ENCODE data around the gene SLC37A1.

The SLC37A1 gene

GRCh38 chr21:42545317-42545716 is 31.7 kb downstream of the SLC37A1 start:
- DNase-seq (ENCODE audit: low read depth) = no peak

GRCh38 chr21:42545745-42546144 is 32.1 kb downstream of the SLC37A1 start:
- no peak for DNase-seq (ENCODE audit: low read depth)

GRCh38 chr21:42546433-42546832 is 32.8 kb downstream of the SLC37A1 start:
- no peak for DNase-seq (ENCODE audit: low read depth)

DNA sequence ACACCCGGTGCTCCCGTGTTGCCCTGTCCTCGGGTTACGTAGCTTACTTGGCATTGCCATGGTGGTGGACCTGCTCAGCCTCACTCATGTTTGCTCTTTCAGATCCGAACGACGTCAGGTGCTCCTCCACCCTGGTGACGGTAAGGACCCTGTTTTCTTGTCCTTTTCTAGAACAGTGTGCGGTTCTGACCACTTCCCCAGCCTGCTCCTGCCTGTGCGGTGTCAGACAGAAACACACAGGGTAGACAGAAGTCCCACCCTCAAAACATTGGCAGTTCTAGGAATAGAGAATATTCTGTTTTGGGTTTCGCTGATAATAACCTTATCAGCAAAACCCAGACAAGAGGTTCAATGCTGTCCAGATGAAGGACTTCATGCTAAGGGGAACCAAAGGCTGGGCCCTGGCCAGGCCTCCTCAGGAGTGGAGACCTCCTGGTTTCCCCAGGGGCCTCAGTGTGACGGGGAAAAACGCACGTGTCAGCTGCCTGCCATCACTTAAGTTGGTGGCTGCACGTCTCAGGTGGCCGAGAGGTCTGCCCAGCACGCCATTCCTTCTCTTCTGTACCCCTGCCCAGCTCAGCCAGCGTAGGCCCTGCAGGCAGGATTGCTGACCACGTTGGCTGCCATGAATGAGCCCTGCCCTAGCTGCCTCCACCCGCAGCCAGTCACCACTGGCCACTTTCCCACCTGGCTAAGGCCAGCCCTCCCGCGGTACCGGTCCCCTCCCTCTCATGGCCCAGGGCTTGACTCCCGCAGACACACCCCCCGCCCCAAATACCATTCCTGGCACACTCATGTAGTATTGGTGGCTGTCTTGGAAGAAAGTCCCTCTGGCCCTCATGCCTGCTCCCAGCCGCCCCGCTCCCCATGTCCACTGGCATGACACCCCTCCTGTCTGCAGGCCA is 33.6 kb downstream of the SLC37A1 start:
- no peak for DNase-seq (ENCODE audit: low read depth)

GRCh38 chr21:42547906-42548365 is 34.3 kb downstream of the SLC37A1 start:
- DNase-seq (ENCODE audit: low read depth) = no peak

- DNase-seq (ENCODE audit: low read depth) = no peak
Observed at GRCh38 chr21:42548687-42549406, 35.2 kb downstream of the SLC37A1 start.

- no peak for DNase-seq (ENCODE audit: low read depth)
Observed at GRCh38 chr21:42550817-42551216, 37.2 kb downstream of the SLC37A1 start.

- DNase-seq (ENCODE audit: low read depth) = no peak
Observed at GRCh38 chr21:42552407-42553336, 39.0 kb downstream of the SLC37A1 start.

DNA sequence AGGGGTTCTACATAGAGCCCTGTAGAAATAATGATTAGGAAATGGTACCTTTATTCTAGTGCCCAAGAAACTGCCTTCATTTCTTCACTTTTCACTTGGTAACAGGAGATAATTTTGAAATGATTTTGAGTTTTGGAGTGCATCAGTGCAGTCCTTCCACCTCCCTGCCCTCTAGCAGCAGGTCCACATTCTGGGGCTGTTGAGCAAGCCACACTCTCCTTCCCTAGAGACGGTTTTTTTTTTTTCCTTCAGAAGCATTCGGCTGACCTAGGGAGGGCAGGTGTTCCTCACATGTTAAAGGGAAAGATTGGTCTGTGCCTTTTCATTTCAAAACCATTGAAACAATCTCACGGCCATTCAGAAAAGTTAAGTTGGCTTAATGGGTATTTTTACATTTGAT is 39.8 kb downstream of the SLC37A1 start:
- no peak for DNase-seq (ENCODE audit: low read depth)

GRCh38 chr21:42554251-42554961 is 40.8 kb downstream of the SLC37A1 start:
- no peak for DNase-seq (ENCODE audit: low read depth)

- DNase-seq (ENCODE audit: low read depth) = no peak
Observed at GRCh38 chr21:42555756-42556438, 42.2 kb downstream of the SLC37A1 start.

DNA sequence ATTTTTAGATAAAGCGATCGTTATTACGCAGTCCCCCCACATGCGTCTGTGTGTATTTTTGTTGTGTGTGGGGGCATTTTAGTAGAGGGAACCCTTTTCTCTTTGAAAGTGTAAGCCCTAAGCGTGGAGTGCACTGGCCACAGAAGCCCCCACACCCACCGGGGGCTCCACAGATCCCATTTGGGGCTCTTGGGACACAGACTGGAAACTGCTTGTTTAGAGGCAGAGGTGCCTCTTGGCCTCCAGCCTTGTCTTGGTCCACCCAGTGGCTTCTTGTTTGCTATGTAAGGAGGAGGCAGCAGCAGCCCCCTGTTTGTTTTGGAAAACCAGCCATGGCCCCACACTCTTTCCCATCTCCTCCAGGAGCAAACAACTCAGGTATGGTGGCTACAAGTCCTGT is 42.8 kb downstream of the SLC37A1 start:
- no peak for DNase-seq (ENCODE audit: low read depth)

- no peak for DNase-seq (ENCODE audit: low read depth)
Observed at GRCh38 chr21:42556960-42557359, 43.3 kb downstream of the SLC37A1 start.

DNA sequence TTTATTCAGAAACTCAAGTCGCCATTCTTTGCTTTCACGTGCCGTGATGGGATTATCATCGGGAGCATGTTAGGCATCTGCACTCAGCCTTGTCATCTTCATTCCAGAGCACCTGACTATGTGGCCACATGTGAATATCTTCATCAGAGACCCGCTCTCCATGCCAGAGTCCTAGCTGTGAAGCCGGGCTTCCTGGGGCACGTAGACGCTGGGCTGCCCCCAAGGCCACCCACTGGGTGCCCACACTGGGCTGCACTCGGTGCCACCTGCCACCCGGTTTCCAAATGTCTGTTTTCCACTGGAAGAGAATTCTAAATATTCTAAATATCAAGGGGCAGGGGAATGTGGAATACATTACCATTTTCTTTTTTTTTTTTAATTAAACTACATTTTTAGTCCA is 43.8 kb downstream of the SLC37A1 start:
- no peak for DNase-seq (ENCODE audit: low read depth)

GRCh38 chr21:42558368-42558767 is 44.7 kb downstream of the SLC37A1 start:
- DNase-seq (ENCODE audit: low read depth) = no peak

DNA sequence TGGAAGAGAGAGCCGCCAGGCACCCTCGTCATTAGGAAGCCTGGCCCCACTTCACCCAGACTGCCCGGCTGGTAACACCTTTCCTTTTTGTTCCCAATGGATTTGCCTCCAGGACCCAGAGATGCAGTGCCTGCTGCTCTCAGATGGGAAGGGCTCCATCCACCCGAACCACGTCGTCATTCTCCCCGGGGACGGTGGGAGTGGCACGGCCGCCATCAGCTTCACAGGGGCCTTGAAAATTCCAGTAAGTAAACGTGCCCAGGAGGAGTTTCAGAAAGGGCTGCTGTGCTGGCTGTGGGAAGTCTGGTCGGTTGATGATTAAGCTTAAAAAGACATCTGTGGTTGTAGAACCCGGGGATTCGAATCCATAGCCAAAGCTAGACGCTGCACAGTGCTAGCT is 45.2 kb downstream of the SLC37A1 start:
- no peak for DNase-seq (ENCODE audit: low read depth)

GRCh38 chr21:42559326-42559725 is 45.7 kb downstream of the SLC37A1 start:
- DNase-seq (ENCODE audit: low read depth) = no peak

GRCh38 chr21:42560517-42561179 is 47.0 kb downstream of the SLC37A1 start:
- no peak for DNase-seq (ENCODE audit: low read depth)

DNA sequence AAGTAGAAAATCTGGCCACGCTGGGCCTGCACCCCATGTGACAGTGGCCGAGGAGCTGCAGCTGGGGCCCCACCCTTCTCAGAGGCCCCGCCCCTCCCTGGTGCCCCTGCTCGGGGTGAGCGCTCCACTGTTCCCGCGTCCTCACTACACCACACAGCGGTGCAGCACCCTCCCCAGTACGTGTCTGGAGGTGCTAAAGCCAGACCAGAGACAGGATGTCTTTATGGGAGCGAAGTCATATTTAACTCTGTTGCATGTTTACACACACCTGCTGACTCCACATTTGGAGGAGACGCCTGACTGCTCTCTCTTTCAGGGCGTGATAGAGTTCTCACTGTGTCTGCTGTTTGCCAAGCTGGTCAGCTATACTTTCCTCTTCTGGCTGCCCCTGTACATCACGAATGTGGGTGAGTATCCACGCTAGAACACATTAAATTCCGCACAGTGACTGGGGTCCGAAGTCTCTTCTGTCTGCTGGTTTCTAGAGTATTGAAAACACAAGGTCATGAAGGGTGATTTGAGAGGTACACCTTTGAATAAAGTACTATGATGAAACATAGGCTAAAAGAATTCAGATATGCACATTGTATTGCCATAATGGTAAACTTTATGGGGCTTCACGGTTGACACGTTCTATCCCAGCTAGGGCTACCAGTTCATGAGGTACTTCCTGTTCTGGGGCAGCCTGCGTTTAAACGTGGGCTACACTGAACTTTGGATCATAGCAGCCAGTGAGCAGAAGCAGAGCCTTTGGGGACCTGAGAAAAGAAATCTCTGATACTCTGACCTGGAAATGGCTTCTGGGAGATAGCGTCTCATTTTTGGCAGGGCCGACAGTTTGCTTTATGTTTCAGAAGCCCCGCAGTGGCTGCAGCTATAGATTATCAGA is 48.4 kb downstream of the SLC37A1 start:
- no peak for DNase-seq (ENCODE audit: low read depth)
